Measurements from ENCODE around the gene TMEM203.

TMEM203 gene

GRCh38 chr9:137181680-137182079 lies 23.8 kb downstream of the TMEM203 start:
- no peak for DNase-seq (ENCODE audit: low read depth in 2 of 2)
- no peak for TF ChIP-seq CTCF (IDR thresholded peaks at IDR 0.05; ENCODE audit: low read depth, low read length)
- no peak overlapping the region for H3K4me3 ChIP-seq (replicated peaks in 1 of 2; ENCODE audit: low read depth in 2 of 2, low read length in 2 of 2)

GRCh38 chr9:137180491-137180890 lies 25.0 kb downstream of the TMEM203 start:
- TF ChIP-seq CTCF (IDR thresholded peaks at IDR 0.05; ENCODE audit: low read depth, low read length) = no peak
- DNase-seq (ENCODE audit: low read depth in 2 of 2) = no peak
- no peak overlapping the region for H3K4me3 ChIP-seq (replicated peaks in 1 of 2; ENCODE audit: low read depth in 2 of 2, low read length in 2 of 2)

GRCh38 chr9:137179761-137180160 lies 25.7 kb downstream of the TMEM203 start:
- no peak for TF ChIP-seq CTCF (IDR thresholded peaks at IDR 0.05; ENCODE audit: low read depth, low read length)
- H3K4me3 ChIP-seq (replicated peaks in 1 of 2; ENCODE audit: low read depth in 2 of 2, low read length in 2 of 2) = no peak overlapping the region
- DNase-seq (ENCODE audit: low read depth in 2 of 2) = no peak

- no peak for TF ChIP-seq CTCF (IDR thresholded peaks at IDR 0.05; ENCODE audit: low read depth, low read length)
- DNase-seq (ENCODE audit: low read depth in 2 of 2) = no peak
- H3K4me3 ChIP-seq (replicated peaks in 1 of 2; ENCODE audit: low read depth in 2 of 2, low read length in 2 of 2) = no peak overlapping the region
Observed at GRCh38 chr9:137178939-137179630, 26.4 kb downstream of the TMEM203 start.

GRCh38 chr9:137178201-137178938 lies 27.1 kb downstream of the TMEM203 start:
- H3K4me3 ChIP-seq (replicated peaks in 1 of 2; ENCODE audit: low read depth in 2 of 2, low read length in 2 of 2) = no peak overlapping the region
- peak in 1 of 2 donors; percentile 12 for DNase-seq (ENCODE audit: low read depth in 2 of 2)
- TF ChIP-seq CTCF (IDR thresholded peaks at IDR 0.05; ENCODE audit: low read depth, low read length) = no peak

GRCh38 chr9:137176302-137177182 lies 28.9 kb downstream of the TMEM203 start:
- DNase-seq (ENCODE audit: low read depth in 2 of 2) = peak; percentile 46 to 50
- TF ChIP-seq CTCF (IDR thresholded peaks at IDR 0.05; ENCODE audit: low read depth, low read length) = peak; percentile 78
- H3K4me3 ChIP-seq (replicated peaks in 1 of 2; ENCODE audit: low read depth in 2 of 2, low read length in 2 of 2) = no peak overlapping the region
